Measurements from ENCODE around the gene IPO9.
A peak's percentile ranks its signal among the peaks of the same experiment; 100 is the strongest.
"Not testable (repeated sequence)": the region's sequence is repeated elsewhere in the genome, so short reads cannot be mapped to it uniquely, and the experiment has no call there.

The IPO9 gene

DNA sequence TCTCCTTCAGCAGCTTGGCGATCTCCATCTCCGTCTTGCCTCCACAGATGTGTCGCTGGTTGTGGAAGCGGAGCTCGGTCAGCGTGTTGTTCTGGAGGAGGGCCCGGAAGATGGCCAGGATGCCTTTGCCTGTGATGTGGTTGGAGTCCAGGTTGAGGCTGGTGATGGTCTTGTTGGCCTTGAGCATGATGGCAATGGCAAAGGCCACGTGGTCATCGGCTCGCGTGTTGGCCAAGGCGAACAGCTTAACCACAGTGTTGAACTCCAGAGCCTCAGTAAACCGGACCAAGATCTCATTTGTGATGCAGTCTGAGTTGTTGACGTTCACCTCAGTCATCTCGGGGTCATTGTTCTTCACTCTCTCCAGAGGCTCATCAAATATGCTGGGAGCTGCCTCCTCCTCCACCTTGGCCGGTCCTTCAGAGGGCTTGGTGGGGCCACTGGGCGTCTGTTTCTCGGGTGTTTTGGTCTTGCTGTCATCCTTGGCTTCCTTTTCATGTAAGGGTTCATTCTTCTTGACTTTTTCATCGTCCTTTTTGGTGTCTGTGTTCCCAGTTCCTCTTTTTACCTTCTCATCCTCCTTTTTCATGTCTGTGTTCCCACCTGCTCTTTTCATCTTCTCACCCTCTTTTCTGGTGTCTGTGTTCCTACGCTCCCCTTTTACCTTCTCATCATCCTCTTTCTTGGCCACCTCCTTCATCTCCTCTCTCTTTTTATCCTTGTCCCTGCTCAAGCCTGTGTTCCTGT lies 70.9 kb downstream of the IPO9 start:
- H3K4me3 ChIP-seq (ENCODE audit: control insufficient read depth, low read depth, low read length), result no peak overlapping the region
- TF ChIP-seq CTCF (conservative IDR thresholded peaks at IDR 0.05; ENCODE audit: control insufficient read depth, insufficient read depth, low read depth, low read length), result no peak
- DNase-seq (ENCODE audit: low read depth), result no peak

DNA sequence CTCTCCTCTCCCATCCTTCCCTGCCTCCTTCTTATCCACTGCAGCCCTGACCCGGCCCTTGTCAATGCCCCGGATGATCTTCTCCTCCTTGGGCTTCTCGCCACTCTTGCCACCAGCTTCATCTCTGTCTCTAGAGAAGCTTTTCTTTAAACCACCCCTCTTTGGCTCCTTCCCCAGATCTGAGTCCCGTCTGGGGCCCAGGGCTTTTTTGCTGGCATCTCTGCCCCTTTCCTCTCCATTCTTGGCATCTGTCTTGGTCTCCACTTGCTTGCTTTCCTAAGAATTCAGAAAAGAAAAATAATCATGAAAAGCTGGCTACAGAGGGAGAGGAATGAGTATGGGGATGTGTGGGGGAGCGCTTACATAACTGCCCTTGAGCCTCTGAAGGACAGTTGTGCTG lies 71.5 kb downstream of the IPO9 start:
- DNase-seq (ENCODE audit: low read depth), result no peak
- no peak overlapping the region for H3K4me3 ChIP-seq (ENCODE audit: control insufficient read depth, low read depth, low read length)
- no peak for TF ChIP-seq CTCF (conservative IDR thresholded peaks at IDR 0.05; ENCODE audit: control insufficient read depth, insufficient read depth, low read depth, low read length)

DNA sequence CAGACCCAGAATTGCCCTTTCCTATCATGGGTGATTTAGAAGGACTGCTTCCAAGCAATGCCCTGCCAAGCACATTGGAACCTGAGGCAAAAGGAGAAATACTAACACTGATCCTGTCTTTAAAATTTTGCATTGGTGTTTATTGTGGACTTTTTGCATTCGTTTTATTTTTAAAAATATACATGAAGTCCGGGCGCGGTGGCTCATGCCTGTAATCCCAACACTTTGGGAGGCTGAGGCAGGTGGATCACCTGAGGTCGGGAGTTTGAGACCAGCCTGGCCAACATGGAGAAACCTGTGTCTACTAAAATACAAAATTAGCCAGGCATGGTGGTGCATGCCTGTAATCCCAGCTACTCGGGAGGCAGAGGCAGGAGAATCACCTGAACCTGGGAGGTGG lies 72.1 kb downstream of the IPO9 start:
- not testable (repeated sequence) for DNase-seq (ENCODE audit: low read depth); H3K4me3 ChIP-seq (ENCODE audit: control insufficient read depth, low read depth, low read length)

DNA sequence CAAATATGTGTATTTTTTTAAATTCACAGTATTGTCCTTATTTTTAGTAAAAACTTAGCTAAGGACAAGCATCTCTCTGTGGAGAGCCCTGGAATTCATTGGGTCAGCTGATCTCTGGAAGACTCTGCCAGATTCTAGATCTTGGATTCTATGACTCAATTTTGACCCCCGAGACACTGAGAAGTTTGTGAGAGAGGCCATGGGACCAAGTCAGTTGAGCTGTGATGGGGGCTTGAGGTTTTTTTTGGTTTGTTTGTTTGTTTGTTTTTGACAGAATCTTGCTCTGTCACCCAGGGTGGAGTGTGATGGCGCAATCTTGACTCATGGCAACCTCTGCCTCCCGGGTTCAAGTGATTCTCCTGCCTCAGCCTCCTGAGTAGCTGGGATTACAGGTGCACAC lies 73.2 kb downstream of the IPO9 start:
- peak; percentile 62 for DNase-seq (ENCODE audit: low read depth)
- no peak for TF ChIP-seq CTCF (conservative IDR thresholded peaks at IDR 0.05; ENCODE audit: control insufficient read depth, insufficient read depth, low read depth, low read length)
- no peak overlapping the region for H3K4me3 ChIP-seq (ENCODE audit: control insufficient read depth, low read depth, low read length)

DNA sequence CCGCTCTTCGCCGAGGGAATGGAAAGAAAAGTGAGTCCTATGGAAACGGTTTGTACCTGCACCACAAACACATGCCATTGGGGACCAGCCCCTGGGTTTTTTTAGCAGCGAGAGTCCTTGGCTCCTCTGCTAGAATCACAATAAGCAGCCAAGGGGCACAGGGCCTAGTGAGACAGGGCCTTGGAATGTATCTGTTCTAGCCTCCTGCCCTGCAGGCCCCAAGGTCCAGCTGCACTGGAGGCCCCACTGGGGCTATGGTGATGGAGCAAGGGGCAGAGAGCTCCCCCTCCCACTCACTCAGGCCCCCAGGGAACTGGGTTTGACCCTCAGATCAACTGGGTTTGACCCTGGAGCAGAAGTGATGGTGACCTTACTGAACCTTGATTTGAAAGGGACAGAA lies 74.2 kb downstream of the IPO9 start:
- no peak for TF ChIP-seq CTCF (conservative IDR thresholded peaks at IDR 0.05; ENCODE audit: control insufficient read depth, insufficient read depth, low read depth, low read length)
- DNase-seq (ENCODE audit: low read depth), result peak; percentile 73
- no peak overlapping the region for H3K4me3 ChIP-seq (ENCODE audit: control insufficient read depth, low read depth, low read length)

GRCh38 chr1:201904579-201904978 lies 75.6 kb downstream of the IPO9 start:
- TF ChIP-seq CTCF (conservative IDR thresholded peaks at IDR 0.05; ENCODE audit: control insufficient read depth, insufficient read depth, low read depth, low read length), result no peak
- DNase-seq (ENCODE audit: low read depth), result peak; percentile 86
- no peak overlapping the region for H3K4me3 ChIP-seq (ENCODE audit: control insufficient read depth, low read depth, low read length)

- TF ChIP-seq CTCF (conservative IDR thresholded peaks at IDR 0.05; ENCODE audit: control insufficient read depth, insufficient read depth, low read depth, low read length), result no peak
- no peak overlapping the region for H3K4me3 ChIP-seq (ENCODE audit: control insufficient read depth, low read depth, low read length)
Measured at GRCh38 chr1:201905234-201905890, 76.4 kb downstream of the IPO9 start.

More at GRCh38 chr1:201905234-201905890, 76.4 kb downstream of the IPO9 start:
- no peak for DNase-seq (ENCODE audit: low read depth)
